NCI-H2171 treated with DMSO at 0.1 percent for 48 hours (cell line): ENCODE measurements around the gene PPFIA1.
"Not testable (repeated sequence)": the region's sequence is repeated elsewhere in the genome, so short reads cannot be mapped to it uniquely, and the experiment has no call there.

Experiments
- DNase-seq: peaks from one replicate; lab custom pipeline; 2025; lab: John Stamatoyannopoulos, UW

PPFIA1 gene

GRCh38 chr11:70325824-70326223 lies 55.3 kb downstream of the PPFIA1 start:
- no peak for DNase-seq

- no peak for DNase-seq
Observed at GRCh38 chr11:70326365-70326811, 55.9 kb downstream of the PPFIA1 start.

- no peak for DNase-seq
Observed at GRCh38 chr11:70326833-70327232, 56.3 kb downstream of the PPFIA1 start.

DNA sequence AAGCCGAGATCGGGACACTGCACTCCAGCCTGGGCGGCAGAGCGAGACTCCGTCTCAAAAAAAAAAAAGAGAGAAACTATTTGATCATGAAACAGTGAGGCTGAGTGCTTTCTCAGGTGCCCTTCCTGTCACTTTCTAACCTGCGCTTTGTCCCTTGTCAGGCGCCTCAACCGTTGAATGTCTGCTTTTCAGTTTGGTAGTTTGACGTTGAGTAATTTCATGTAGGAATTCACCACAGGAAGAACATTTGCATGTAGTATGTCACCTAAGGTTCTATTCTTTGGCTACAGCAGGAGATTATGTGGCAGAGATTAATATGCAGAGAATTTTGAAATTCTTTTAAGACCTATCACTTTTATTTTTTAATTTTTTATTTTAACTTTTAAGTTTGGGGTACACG lies 57.2 kb downstream of the PPFIA1 start:
- no peak for DNase-seq

GRCh38 chr11:70328556-70328955 lies 58.1 kb downstream of the PPFIA1 start:
- no peak for DNase-seq

DNA sequence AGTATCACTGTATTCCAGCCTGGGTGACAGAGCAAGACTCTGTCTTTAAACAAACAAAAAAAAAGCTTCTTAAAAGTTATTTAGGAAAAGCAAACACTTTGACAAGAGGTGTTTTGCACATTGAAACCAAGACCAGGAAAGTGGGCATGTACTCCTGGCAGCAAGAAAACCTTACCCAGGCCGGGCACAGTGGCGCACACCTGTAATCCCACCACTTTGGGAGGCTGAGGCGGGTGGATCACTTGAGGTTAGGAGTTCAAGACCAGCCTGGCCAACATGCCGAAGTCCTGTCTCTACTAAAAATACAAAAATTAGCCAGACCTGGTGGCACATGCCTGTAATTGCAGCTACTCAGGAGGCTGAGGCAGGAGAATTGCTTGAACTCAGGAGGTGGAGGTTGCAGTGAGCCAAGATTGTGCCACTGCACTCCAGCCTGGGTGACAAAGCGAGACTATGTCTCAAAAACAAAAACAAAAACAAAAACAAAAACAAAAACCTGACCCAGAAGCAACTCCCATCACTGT lies 60.9 kb downstream of the PPFIA1 start:
- DNase-seq, result not testable (repeated sequence)

- DNase-seq, result no peak
Observed at GRCh38 chr11:70331901-70332300, 61.4 kb downstream of the PPFIA1 start.

DNA sequence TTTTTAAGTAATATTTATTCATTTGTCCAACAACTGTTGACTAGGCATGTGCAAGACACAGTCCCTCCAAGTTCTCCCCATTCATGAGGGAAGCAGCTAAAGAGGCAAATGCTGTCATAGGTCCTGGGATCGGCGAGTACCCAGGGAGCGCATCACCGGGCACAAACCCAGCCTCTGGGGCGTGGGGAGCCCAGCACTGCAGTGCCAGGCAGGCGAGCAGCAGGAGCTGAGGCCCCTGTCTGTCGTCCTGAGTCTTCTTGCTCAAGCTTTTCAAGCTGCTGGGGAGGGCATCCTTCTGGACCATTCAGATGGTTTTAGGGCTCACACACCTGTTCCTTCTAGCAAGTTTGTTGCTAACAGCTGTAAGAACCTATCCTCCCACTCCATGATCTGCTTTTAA lies 62.1 kb downstream of the PPFIA1 start:
- peak; percentile 2 for DNase-seq

- peak; percentile 6 for DNase-seq
Observed at GRCh38 chr11:70333261-70333660, 62.8 kb downstream of the PPFIA1 start.

DNA sequence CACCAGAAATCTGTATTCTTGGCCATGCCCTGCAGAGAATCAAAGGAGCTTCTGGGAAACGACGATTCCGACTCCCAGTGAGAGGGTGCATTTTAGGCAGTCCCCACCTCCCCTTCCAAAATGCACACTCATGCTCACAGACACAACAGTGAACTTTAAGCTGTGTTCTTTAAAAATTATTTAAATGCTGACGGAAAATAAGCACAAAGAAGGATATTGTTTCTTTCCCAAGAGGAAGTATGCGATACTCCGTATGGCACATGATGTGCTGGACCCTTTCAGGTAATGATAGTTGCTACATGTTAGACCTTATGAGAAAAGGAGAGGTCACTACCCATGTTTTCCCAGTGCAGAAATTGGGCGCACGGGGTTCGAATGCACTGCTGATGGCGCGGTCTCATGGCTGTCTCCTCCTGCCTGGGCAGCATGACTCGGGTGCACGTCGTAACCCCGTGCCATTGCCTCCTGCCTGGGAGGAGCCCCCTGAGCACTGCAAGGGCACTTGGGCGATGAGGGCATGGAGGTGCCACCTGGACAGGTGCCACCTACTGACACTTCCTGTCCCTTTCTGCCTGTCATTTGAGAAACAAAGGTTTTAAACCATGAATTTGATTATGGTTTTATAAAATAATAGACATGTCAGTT lies 64.0 kb downstream of the PPFIA1 start:
- no peak for DNase-seq

GRCh38 chr11:70335511-70335910 lies 65.0 kb downstream of the PPFIA1 start:
- no peak for DNase-seq

- DNase-seq, result no peak
Observed at GRCh38 chr11:70338594-70338993, 68.1 kb downstream of the PPFIA1 start.

- no peak for DNase-seq
Observed at GRCh38 chr11:70339066-70339465, 68.6 kb downstream of the PPFIA1 start.

DNA sequence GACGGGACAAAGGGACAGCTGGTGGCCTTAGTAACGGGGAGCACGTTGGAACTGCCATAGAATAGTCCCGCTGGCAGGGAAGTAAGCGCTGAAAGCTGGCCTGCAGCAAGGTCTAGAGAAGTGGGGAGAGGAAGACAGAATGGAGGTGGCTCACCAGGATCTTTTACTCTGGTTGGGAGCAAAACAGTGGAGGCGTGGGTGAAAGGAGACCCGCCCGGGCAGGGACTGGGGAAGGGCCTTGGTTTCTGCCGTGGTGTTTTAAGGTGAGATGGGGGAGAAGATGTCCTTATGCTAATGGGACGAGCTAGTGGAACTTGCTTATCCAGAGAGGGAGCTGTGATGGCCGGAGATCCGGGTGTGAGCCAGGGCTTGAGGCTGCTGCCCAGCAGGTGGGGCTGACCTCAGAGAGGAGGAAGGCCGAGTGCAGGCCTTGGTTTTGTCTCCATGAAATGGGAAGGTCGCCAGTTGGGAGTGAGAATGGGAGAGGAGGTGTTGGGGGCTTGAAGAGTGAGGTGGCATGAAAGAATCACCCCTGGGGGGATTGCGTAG lies 71.5 kb downstream of the PPFIA1 start:
- DNase-seq, result no peak

DNA sequence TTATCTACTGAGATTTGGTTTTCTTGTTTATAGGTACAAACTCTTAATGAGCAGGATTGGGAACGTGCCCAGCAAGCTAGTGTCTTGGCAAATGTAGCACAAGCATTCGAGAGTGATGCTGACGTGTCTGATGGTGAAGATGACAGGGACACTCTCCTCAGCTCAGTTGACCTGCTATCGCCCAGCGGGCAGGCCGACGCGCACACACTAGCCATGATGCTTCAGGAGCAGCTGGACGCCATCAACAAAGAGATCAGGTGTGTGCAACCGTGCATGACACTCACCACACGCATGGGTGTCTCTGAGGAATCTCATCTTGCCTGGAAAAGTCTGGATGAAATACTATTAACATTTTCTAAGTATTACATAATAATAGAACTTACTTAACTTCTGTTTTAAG lies 73.1 kb downstream of the PPFIA1 start:
- no peak for DNase-seq

GRCh38 chr11:70348191-70348590 lies 77.7 kb downstream of the PPFIA1 start:
- no peak for DNase-seq

DNA sequence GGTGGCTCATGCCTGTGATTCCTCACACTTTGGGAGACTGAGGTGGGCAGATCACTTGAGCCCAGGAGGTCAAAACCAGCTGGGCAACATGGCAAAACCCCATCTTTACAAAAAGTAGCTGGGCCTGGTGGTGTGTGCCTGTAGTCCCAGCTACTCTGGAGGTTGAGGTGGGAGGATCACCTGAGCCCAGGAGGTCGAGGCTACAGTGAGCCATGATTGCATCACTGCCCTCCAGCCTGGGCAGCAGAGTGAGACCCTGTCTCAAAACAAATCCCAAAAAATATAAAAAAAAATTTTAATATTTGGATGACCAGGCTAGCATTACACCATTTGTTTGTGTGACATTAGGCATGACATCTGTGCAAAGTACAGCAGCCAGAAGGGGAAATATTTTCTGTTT lies 78.1 kb downstream of the PPFIA1 start:
- no peak for DNase-seq

DNA sequence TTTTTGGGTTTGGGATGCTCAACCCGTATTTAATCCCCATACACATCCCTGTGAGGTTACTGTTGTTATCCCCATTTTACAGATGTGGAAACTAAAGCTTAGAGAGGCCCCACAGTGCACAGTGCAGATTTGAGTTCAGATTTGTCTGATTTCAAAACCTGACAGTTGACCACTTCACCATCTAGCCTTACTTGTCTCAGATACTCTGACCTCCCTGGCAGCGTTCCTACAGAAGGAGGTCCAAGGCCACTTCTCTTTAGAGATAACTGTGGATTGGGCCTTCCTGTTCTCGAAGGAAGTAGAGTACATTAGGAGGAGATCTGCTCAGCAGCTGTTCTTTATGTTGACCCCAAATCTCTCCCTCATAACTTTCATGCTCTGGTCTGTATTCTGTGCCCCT lies 81.2 kb downstream of the PPFIA1 start:
- DNase-seq, result no peak

DNA sequence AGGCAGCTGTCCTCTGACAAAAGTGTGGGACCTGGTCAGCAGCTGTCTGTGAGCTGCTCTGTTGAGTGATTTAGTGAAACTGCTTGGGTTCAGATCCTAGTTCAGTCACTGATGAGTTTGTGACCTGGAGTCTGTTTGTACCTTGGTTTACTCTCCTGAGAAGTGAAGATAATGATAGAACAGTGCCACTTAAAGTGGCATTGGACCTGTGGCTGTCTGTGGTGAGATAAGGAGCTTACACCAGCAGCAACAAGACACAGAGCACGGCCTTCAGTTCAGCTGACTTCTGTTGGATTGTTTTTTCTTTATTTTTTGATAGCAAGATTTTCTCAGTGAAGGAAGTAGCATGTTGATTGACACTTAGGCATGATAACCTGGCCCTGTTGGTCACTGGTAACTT lies 81.6 kb downstream of the PPFIA1 start:
- no peak for DNase-seq

DNA sequence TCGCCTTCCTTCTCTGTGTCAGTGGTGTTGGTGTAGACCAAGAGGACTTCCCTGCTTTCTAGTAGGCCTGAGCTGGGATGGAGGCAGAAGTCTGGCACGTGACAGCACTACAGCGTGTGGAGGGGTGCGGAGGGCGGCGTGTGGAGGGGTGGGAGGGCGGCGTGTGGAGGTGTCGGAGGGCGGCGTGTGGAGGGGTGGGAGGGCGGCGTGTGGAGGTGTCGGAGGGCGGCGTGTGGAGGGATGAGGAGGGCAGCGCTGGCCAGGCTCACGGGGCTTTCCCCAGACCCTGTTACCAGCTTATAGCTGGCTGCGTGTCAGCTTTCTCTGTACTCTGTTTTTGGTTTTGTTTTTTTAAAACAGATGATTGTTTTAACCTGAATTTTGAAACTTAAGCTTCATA lies 82.1 kb downstream of the PPFIA1 start:
- DNase-seq, result no peak

GRCh38 chr11:70353329-70353728 lies 82.8 kb downstream of the PPFIA1 start:
- no peak for DNase-seq

DNA sequence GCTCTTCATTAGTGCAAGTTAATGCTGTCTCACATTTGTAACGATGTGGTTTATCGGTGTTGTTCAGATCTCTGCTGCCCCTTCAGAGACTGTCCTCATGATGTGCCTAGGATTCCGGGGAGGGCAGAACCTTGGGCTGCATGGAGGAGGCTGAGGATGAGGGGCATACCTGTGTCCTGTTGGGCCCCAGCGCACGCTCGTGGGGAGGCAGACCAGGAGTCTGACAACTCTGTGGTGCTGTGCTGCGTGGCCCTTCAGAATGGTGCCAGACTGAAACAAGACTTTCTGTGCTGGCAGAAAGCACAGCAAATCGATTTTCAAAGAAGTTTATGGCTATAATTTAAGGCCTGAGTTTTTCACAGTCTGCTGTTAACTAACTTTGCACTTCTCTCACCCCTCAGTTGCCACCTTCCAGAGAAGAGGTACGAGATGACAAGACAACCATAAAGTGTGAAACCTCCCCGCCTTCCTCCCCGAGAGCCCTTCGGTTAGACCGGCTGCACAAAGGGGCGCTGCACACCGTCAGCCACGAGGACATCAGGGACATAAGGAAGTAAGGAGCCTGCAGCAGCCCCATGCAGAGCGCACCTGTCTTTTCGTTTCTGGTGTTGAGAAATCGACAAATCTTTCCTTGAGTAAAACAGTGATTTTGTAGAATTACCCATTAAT lies 83.5 kb downstream of the PPFIA1 start:
- no peak for DNase-seq

DNA sequence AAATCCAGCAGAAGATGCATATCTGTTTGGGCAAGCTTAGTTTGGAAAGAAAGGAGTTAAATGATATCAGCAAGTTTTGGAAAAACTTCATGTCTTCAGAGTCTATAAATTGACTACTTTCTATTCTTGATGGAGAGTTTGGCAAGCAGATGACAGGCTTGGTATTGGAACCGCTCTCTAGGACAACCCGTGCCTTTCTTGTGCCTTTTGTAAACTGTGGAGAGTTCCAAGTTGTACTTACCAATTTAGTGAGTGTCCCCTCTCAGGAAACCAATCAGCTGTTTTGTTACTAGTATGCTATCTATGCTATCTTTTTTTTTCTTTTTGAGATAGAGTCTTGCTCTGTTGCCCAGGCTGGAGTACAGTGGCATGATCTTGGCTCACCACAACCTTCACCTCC lies 84.1 kb downstream of the PPFIA1 start:
- no peak for DNase-seq
